GM08714 (cell line): Measurements from ENCODE around the gene CAMK4.
A peak's percentile ranks its signal among the peaks of the same experiment; 100 is the strongest.

ENCODE experiments used
- H3K4me3 ChIP-seq: fragments of 200-500 bp; sonication (Bioruptor generic); 2 replicates; pipeline ENCODE4 v1.5.1; 2014; ENCODE audit warnings: mild to moderate bottlenecking, low read length, inconsistent platforms
- ZNF274 ChIP-seq: IDR thresholded peaks from 2 replicates; pipeline ENCODE4 v1.6.1; 2012; ENCODE audit warnings: mild to moderate bottlenecking, low read depth, low read length

CAMK4 gene

GRCh38 chr5:111494355-111494999 is 270.3 kb downstream of the CAMK4 start:
- no peak overlapping the region for H3K4me3 ChIP-seq
- TF ChIP-seq ZNF274 = no peak

GRCh38 chr5:111495159-111495558 is 271.0 kb downstream of the CAMK4 start:
- no peak for TF ChIP-seq ZNF274
- H3K4me3 ChIP-seq = no peak overlapping the region

GRCh38 chr5:111498346-111498745 is 274.2 kb downstream of the CAMK4 start:
- H3K4me3 ChIP-seq = no peak overlapping the region
- no peak for TF ChIP-seq ZNF274

- no peak for TF ChIP-seq ZNF274
These were observed 278.8 kb downstream of the CAMK4 start for GRCh38 chr5:111502956-111503355.

GRCh38 chr5:111505096-111505495 is 280.9 kb downstream of the CAMK4 start:
- no peak for TF ChIP-seq ZNF274
- no peak overlapping the region for H3K4me3 ChIP-seq

More at GRCh38 chr5:111502956-111503355, 278.8 kb downstream of the CAMK4 start:
- no peak overlapping the region for H3K4me3 ChIP-seq

GRCh38 chr5:111507276-111507675 is 283.1 kb downstream of the CAMK4 start:
- H3K4me3 ChIP-seq = no peak overlapping the region; the same call in 1 of the 2 replicates
- no peak for TF ChIP-seq ZNF274

GRCh38 chr5:111509119-111509518 is 284.9 kb downstream of the CAMK4 start:
- no peak for TF ChIP-seq ZNF274

GRCh38 chr5:111511174-111511830 is 287.1 kb downstream of the CAMK4 start:
- TF ChIP-seq ZNF274 = no peak
- H3K4me3 ChIP-seq = peak overlapping the region; percentile 97

More at GRCh38 chr5:111509119-111509518, 284.9 kb downstream of the CAMK4 start:
- peak overlapping the region; percentile 97; the same call in 1 of the 2 replicates for H3K4me3 ChIP-seq

GRCh38 chr5:111511831-111512374 is 287.7 kb downstream of the CAMK4 start:
- no peak for TF ChIP-seq ZNF274
- peak overlapping the region; percentile 97 for H3K4me3 ChIP-seq

GRCh38 chr5:111512375-111513130 is 288.4 kb downstream of the CAMK4 start, which contains the start of gene STARD4:
Gene STARD4, minus strand, starts transcription at chr5:111512535. Its CDS starts 5,102 bp downstream, at chr5:111507433.
- no peak for TF ChIP-seq ZNF274
- H3K4me3 ChIP-seq = peak within 1 kb of the TSS; percentile 97

- TF ChIP-seq ZNF274 = no peak
- H3K4me3 ChIP-seq = peak overlapping the region; percentile 97
These were observed 288.9 kb downstream of the CAMK4 start for GRCh38 chr5:111513131-111513520.

GRCh38 chr5:111514087-111514486 is 289.9 kb downstream of the CAMK4 start:
- no peak for TF ChIP-seq ZNF274
- no peak overlapping the region for H3K4me3 ChIP-seq

GRCh38 chr5:111517853-111518501 is 293.8 kb downstream of the CAMK4 start:
- H3K4me3 ChIP-seq = no peak overlapping the region
- no peak for TF ChIP-seq ZNF274

GRCh38 chr5:111518777-111519176 is 294.6 kb downstream of the CAMK4 start:
- no peak for TF ChIP-seq ZNF274
- H3K4me3 ChIP-seq = no peak overlapping the region
